Fibroblast of villous mesenchyme (primary cell): ENCODE data around the gene NELL1. TPM values are rescaled to one million over a fixed set of nuclear protein-coding genes. Genes with fewer than 3 reads are reported as not detected.
"Not testable (repeated sequence)": the region's sequence is repeated elsewhere in the genome, so short reads cannot be mapped to it uniquely, and the experiment has no call there.

Experiments
- DNase-seq: peaks from one replicate; pipeline ENCODE4 v3.0.0-alpha.2; 2010; ENCODE audit warnings: low read depth
- H3K4me3 ChIP-seq: 2 replicates; pipeline ENCODE4 v1.5.1; 2011; ENCODE audit warnings: low read depth, mild to moderate bottlenecking, low read length
- total RNA-seq: library from RNA; depleted of rRNA; stranded (reverse); fragments of >200 nt; gene quantifications from 2 replicates; pipeline ENCODE4 v1.2.3, GENCODE V29; 2012
- TF ChIP-seq, protein P1 (sequence below): IDR thresholded peaks from 2 replicates; pipeline ENCODE4 v1.5.1; 2012; ENCODE audit warnings: low read depth, mild to moderate bottlenecking, low read length; ENCODE audit not compliant: insufficient read depth

NELL1 gene
- total RNA-seq, 1 donor: not detected

DNA sequence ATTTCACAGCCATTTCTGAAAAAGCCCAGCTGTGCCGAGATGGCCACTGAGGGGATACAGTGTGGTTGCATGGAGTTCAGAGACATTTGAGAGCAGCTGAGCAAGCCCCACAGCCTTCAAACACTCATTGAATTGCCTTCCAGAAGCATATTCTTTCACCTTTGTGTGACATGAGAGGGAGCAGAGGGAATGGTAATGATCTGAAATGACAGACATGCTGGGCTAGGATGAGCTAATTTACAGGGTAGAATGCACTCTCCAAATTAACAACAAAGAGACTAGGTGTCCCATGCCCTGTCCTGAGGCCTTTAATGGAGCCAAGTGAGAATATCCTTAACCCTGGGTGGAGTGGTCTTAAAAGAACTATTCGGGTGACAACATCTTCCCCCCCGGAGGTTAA, 585.4 kb downstream of the NELL1 start:
- TF ChIP-seq, protein P1, sequence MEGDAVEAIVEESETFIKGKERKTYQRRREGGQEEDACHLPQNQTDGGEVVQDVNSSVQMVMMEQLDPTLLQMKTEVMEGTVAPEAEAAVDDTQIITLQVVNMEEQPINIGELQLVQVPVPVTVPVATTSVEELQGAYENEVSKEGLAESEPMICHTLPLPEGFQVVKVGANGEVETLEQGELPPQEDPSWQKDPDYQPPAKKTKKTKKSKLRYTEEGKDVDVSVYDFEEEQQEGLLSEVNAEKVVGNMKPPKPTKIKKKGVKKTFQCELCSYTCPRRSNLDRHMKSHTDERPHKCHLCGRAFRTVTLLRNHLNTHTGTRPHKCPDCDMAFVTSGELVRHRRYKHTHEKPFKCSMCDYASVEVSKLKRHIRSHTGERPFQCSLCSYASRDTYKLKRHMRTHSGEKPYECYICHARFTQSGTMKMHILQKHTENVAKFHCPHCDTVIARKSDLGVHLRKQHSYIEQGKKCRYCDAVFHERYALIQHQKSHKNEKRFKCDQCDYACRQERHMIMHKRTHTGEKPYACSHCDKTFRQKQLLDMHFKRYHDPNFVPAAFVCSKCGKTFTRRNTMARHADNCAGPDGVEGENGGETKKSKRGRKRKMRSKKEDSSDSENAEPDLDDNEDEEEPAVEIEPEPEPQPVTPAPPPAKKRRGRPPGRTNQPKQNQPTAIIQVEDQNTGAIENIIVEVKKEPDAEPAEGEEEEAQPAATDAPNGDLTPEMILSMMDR: no peak
- no peak for DNase-seq
- no peak overlapping the region for H3K4me3 ChIP-seq

DNA sequence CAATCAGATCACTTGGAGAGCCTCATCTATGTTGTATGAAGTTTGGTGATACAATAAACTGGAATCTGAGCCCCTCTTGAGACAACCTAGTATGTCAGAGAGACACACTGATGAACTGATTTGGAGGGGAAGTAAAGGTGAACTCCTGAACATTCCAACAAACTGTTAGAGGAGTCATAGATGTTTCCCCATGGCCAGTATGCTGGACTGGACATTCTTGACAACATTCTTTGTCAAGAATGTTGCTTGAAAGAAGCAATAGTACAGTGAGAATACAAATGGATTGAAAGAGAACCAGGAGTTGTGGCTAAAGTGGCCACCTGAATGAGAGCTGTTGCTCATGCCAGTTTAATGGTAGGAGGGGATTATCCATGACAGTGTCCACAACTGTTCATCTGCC, 588.1 kb downstream of the NELL1 start:
- H3K4me3 ChIP-seq: no peak overlapping the region
- no peak for DNase-seq
- TF ChIP-seq, protein P1: no peak

DNA sequence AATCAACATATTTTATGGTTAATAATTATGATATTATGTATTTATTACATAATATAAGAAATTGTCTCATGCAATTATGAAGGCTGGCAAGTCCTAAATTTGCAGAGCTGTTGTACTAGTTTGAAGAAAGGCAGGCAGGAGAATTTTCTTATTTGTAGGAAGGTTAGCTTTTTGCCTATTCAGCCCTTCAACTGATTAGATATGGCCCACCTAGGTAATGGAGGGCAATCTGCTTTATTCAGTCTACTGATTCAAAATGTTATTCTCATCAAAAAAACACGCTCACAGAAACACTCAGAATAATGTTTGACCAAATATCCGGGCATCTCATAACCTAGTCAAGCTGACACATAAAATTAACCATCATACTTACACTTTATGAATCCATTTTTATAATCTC, 589.0 kb downstream of the NELL1 start:
- DNase-seq: no peak
- TF ChIP-seq, protein P1: no peak
- H3K4me3 ChIP-seq: no peak overlapping the region

- DNase-seq: no peak
- no peak overlapping the region for H3K4me3 ChIP-seq
- TF ChIP-seq, protein P1: no peak
Measured at GRCh38 chr11:21260101-21260500, 590.7 kb downstream of the NELL1 start.

DNA sequence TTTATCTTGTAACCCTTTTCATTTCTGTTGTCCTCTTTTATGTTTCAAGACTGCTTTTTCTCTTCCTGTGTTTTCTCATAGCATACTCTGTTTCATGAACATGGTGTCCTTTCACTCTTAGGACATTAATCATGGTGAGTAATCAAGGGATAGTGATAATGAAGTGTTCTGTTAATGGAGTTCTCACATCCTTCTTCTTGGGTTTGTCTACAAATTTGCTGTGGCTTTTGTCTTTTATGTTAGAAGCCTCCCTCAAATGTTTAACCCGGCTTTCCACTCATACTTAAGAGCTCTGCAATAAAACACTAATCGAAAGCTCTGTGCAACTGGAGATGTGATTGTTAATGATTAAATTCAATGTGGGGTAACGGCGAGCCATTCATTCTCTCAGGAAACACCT, 593.6 kb downstream of the NELL1 start:
- TF ChIP-seq, protein P1: no peak
- no peak for DNase-seq
- no peak overlapping the region for H3K4me3 ChIP-seq

DNA sequence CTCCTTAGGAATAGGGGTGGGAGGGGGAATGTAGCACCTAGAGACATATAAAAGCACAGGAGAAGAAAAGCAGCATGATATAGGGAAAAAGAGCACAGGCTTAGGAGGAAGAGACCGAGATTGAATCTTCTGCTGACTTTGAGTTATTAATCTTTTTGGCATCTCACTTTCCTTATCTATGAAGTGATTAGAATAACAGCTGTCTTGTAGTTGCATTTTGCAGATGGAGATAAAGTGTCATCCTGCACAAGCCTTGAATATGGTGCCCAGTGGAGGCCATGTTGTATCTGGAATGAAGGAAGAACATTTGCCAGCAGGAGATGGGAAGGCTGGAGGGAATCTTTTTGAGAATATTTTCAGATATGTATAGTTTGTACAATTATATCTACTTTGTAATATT, 594.7 kb downstream of the NELL1 start:
- no peak for DNase-seq
- TF ChIP-seq, protein P1: no peak
- H3K4me3 ChIP-seq: no peak overlapping the region

GRCh38 chr11:21268036-21268435, 598.6 kb downstream of the NELL1 start:
- no peak for DNase-seq
- TF ChIP-seq, protein P1: no peak
- no peak overlapping the region for H3K4me3 ChIP-seq

DNA sequence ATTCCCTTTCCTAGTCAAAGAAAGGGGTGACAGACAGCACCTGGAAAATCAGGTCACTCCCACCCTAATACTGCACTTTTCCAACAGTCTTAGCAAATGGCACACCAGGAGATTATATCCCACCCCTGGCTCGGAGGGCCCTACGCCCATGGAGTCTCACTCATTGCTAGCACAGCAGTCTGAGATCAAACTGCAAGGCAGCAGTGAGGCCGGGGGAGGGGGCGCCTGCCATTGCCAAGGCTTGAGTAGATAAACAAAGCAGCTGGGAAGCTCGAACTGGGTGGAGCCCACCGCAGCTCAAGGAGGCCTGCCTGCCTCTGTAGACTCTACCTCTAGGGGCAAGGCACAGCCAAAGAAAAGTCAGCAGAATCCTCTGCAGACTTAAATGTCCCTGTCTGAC, 602.8 kb downstream of the NELL1 start:
- H3K4me3 ChIP-seq, DNase-seq: not testable (repeated sequence)
